Ishikawa (cell line): ENCODE data around the gene VSNL1.

Source experiments
- CEBPB ChIP-seq: IDR thresholded peaks from 2 replicates; pipeline ENCODE4 v1.6.1; 2012
- EP300 ChIP-seq: IDR thresholded peaks from 2 replicates; pipeline ENCODE4 v1.6.1; 2012; ENCODE audit warnings: borderline replicate concordance
- MAX ChIP-seq: IDR thresholded peaks from 2 replicates; pipeline ENCODE4 v1.6.1; 2012
- NFIC ChIP-seq: IDR thresholded peaks from 2 replicates; pipeline ENCODE4 v1.6.1; 2012
- TAF1 ChIP-seq: IDR thresholded peaks from 2 replicates; pipeline ENCODE4 v1.6.1; 2012; ENCODE audit warnings: low read depth, mild to moderate bottlenecking
- USF1 ChIP-seq: IDR thresholded peaks from 2 replicates; pipeline ENCODE4 v1.6.1; 2012
- YY1 ChIP-seq: IDR thresholded peaks from 2 replicates; pipeline ENCODE4 v1.6.1; 2012; ENCODE audit warnings: low read depth

GRCh38 chr2:17682098-17682857, 141.8 kb downstream of the VSNL1 start:
- no peak for TF ChIP-seq MAX
- no peak for TF ChIP-seq YY1
- TF ChIP-seq USF1 = no peak
- TF ChIP-seq CEBPB = no peak
- no peak for TF ChIP-seq EP300
- TF ChIP-seq TAF1 = no peak
- TF ChIP-seq NFIC = no peak
